K562 (cell line): Measurements from ENCODE around the gene NTRK1.

Experiments used
- CBX8 ChIP-seq: fragments of 200-600 bp; sonication (generic); IDR thresholded peaks from 2 replicates; pipeline ENCODE4 v1.6.1; 2012; ENCODE audit warnings: borderline replicate concordance, mixed run types, low read depth, mild to moderate bottlenecking, moderate library complexity, mixed read lengths, low read length, control low read depth, inconsistent platforms; ENCODE audit not compliant: poor library complexity, severe bottlenecking; ENCODE audit errors: extremely low read depth
- IFI16 ChIP-seq: fragments of 250-450 bp; sonication (Bioruptor Pico); IDR thresholded peaks from 2 replicates; pipeline ENCODE4 v2.1.2; 2022; ENCODE audit warnings: mild to moderate bottlenecking, inconsistent platforms
- NFATC3 ChIP-seq: fragments of 450-650 bp; IDR thresholded peaks from 2 replicates; pipeline ENCODE4 v1.6.1; 2017; ENCODE audit warnings: mild to moderate bottlenecking
- SPI1 ChIP-seq: IDR thresholded peaks from 2 replicates; pipeline ENCODE4 v1.6.1; 2011; ENCODE audit warnings: low read depth, low read length, control low read depth, borderline replicate concordance
- TAF15 ChIP-seq: fragments of 200-400 bp; formaldehyde crosslinking; IDR thresholded peaks from 2 replicates; pipeline ENCODE4 v1.6.1; 2017; ENCODE audit warnings: mild to moderate bottlenecking, low read depth, low read length, moderate library complexity

GRCh38 chr1:156887317-156887716, 26.7 kb downstream of the NTRK1 start:
- TF ChIP-seq SPI1 (no peak), NFATC3 (no peak), CBX8 (no peak), IFI16 (CRISPR knock-in tag) (no peak), TAF15 (no peak)
